ENCODE measurements around the gene TOP3A.
A peak's percentile ranks its signal among the peaks of the same experiment; 100 is the strongest.

TOP3A gene

GRCh38 chr17:18281788-18282187 is 33.0 kb downstream of the TOP3A start:
- no peak for DNase-seq (ENCODE audit: low read depth)
- no peak overlapping the region for H3K4me3 ChIP-seq (ENCODE audit: low read depth, low read length)

DNA sequence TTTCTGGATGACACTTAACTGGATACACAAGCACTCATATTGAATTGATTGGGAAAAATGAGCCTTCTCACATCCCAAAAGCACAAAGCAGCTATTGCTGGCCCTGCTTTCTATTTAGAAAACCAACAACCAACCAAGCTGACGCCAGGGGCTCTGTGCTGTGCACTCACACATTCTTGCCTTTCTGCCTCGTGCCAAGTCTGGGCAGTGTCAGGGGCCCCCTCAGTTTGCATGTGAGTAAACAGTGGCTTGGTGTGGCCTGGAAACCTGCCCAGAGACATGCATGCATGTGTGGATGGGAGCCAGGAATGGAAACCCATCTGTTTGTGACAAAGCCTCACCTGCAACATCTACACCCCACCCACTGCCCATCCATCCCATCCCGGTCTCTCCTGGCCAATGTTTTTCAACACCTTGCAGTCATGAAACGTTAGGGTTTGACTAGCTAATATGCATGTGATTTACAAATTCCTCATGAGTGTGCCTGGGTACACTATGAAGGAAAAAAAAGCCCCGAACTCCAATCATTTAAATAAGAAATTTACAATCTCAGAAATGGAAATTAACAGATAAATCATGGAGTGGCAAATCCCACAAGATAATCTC is 33.9 kb downstream of the TOP3A start:
- no peak overlapping the region for H3K4me3 ChIP-seq (ENCODE audit: low read depth, low read length)
- DNase-seq (ENCODE audit: low read depth) = no peak

DNA sequence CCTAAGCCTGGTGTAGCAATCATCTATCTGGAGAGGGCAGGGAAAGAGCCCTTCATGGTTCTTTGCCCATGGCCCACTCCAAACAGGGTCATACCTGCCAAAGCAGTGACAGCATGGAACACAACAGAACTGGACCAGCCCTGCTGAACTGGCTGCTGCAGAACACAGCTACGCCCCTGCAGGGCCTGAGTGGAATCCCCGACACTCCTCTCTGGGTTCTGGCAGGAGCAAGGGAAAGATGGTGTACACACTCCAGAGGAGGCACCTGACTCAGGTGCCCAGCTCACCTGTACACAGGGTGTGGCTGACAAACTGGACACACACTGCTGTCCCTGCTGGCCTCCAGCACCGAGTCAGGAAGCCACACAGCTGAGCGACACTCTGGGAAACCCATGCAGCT is 34.5 kb downstream of the TOP3A start:
- H3K4me3 ChIP-seq (ENCODE audit: low read depth, low read length) = no peak overlapping the region
- no peak for DNase-seq (ENCODE audit: low read depth)

DNA sequence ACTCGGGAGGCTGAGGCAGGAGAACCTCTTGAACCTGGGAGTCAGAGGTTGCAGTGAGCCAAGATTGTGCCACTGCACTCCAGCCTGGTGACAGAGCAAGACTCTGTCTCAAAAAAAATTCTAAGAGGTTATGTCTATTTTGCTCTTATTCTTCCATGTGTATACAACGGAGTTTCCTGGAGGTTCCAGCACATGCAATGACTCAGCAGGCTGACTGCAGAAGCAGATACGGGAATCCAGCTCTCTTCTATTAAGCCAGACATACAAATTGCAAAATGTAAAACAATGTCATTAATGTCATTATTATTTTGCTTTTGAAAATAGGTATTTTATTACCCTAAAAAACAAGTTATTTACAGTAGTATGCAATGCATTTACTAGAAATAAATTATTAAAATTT is 35.9 kb downstream of the TOP3A start:
- no peak for DNase-seq (ENCODE audit: low read depth)
- no peak overlapping the region for H3K4me3 ChIP-seq (ENCODE audit: low read depth, low read length)

DNA sequence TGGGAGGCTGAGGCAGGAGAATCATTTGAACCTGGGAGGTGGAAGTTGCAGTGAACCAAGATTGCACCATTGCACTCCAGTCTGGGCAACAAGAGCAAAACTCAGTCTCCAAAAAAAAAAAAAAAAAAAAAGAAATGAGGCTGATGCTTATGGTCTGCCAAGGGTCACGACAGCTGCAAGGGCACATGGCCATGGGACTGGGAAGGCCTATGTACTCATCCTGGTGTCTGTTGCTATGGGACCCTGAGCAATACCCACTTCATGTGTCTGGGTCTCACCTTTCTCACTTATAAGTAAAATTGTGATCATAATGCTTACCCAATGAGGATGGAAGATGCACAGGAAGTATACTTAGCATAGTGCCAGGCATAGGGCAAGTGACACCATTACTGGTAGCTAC is 37.7 kb downstream of the TOP3A start:
- DNase-seq (ENCODE audit: low read depth) = no peak
- H3K4me3 ChIP-seq (ENCODE audit: low read depth, low read length) = no peak overlapping the region

- DNase-seq (ENCODE audit: low read depth) = no peak
- H3K4me3 ChIP-seq (ENCODE audit: low read depth, low read length) = no peak overlapping the region
Measured at GRCh38 chr17:18270046-18270931, 44.5 kb downstream of the TOP3A start.

GRCh38 chr17:18267927-18268711 is 46.7 kb downstream of the TOP3A start:
- no peak overlapping the region for H3K4me3 ChIP-seq (ENCODE audit: low read depth, low read length)
- no peak for DNase-seq (ENCODE audit: low read depth)

- no peak overlapping the region for H3K4me3 ChIP-seq (ENCODE audit: low read depth, low read length)
- no peak for DNase-seq (ENCODE audit: low read depth)
Measured at GRCh38 chr17:18267366-18267765, 47.4 kb downstream of the TOP3A start.

DNA sequence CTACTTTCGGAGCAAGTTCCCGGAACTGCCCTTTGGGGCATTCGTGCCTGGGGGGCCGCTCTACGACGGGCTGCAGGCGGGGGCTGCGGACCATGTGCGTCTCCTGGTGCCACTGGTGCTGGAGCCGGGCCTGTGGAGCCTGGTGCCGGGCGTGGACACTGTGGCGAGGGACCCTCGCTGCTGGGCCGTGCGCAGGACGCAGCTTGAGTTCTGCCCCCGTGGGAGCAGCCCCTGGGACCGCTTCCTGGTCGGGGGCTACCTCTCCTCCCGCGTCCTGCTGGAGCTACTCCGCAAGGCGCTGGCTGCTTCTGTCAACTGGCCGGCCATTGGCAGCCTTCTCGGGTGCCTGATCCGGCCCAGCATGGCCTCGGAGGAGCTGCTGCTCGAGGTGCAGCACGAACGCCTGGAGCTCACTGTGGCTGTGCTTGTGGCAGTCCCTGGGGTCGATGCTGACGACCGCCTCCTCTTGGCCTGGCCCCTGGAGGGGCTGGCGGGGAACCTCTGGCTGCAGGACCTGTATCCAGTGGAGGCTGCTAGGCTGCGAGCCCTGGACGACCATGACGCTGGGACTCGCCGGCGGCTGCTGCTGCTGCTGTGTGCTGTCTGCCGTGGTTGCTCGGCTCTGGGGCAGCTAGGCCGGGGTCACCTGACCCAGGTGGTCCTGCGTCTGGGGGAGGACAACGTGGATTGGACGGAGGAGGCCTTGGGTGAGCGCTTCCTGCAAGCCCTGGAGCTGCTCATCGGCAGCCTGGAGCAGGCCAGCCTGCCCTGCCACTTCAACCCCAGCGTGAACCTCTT is 50.7 kb downstream of the TOP3A start:
- no peak for DNase-seq (ENCODE audit: low read depth)
- H3K4me3 ChIP-seq (ENCODE audit: low read depth, low read length) = no peak overlapping the region

DNA sequence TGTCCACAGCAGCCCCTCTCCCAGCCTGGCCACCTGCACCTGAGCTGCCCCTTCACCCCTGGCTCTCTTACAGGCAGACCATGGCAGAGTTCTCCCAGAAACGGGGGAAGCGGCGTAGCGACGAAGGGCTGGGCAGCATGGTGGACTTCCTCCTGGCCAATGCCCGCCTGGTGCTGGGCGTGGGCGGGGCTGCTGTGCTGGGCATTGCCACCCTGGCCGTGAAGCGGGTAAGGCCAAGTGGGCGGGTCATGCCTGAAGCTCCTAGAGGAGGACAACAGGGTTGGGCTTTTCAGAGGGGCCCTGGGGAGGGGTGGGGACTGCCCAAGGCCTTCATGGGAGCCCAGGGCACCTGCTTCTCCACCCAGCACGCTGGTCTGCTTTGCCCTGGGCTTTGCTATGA is 52.2 kb downstream of the TOP3A start:
- no peak overlapping the region for H3K4me3 ChIP-seq (ENCODE audit: low read depth, low read length)
- no peak for DNase-seq (ENCODE audit: low read depth)

DNA sequence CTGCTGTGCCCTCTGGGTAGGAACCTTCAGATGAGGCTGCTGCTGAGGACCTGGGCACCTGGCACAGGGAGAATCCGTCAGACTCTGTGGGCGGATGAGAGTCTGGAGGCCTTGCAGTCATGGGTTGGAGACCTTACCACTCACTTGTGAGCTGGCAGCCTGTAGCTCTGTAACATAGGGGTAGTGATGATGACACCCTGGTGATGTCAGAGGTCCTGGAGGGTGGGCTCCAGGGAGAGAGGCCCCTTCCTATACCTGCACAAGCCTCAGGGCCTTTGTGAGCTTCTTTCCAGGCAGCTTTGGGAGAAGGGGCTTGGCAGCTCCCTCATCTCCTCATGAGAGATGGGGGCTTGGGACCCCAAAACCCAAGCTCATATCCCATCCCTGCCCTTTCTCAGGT is 52.7 kb downstream of the TOP3A start:
- no peak overlapping the region for H3K4me3 ChIP-seq (ENCODE audit: low read depth, low read length)
- no peak for DNase-seq (ENCODE audit: low read depth)

- H3K4me3 ChIP-seq (ENCODE audit: low read depth, low read length) = peak overlapping the region; percentile 87
- no peak for DNase-seq (ENCODE audit: low read depth)
Measured at GRCh38 chr17:18261659-18262058, 53.1 kb downstream of the TOP3A start.

DNA sequence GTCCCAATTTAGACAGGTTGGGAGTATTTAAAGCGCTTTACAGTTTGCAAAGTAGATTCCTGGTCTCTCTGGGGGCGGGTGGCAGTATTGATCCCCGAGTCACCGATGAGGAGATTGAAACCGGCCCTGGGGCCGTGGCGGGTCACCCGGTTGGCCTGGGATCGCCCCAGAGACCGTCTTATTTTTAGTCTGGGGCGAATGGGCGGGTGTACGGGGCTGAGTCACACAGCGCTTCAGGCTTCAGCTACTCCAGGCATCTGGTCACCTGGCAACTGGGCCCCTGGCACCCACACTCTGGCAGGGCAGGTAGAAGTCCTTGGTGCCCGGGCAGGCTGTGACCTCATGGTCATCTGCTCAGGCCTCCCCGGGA is 53.7 kb downstream of the TOP3A start:
- no peak for DNase-seq (ENCODE audit: low read depth)
- peak overlapping the region; percentile 87 for H3K4me3 ChIP-seq (ENCODE audit: low read depth, low read length)

DNA sequence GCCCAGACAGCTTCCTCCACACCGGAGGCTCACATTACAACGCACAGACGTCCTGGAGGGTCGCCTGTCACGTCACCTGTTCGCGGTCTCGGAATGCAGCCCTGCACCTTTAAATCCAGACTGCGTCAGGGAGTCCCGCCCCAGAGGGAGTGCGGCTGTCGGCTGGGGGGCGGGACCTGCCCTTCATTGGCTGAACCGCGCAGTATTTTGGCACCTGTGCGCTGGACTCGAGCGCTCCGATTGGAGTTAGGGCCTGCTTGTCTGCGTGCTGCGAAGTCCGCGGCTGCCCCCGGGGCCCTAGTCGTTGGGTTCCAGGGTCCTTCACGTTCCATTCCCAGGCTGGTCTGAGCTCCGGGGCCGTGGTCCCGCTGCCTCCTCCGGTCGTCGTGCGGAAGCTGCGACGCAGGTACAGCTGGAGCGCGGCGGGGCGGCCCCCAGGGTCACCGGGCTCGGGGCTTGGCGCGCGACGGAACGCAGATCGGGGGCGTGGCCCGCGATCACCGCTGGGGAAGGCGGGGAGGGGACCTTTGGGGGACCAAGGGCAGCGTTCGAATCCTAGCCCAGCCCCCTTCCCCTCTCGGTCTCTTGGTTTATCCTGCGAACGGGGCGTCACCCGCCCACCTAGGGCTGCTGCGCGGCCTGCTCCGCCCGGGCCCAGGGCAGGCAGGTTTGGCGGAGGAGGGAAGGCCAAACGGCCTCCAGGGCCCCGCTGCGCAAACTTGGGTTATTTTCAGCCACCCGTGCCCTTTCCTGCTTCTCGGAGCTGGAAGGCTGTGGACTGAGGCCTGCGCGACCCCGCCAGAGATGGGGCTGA is 54.3 kb downstream of the TOP3A start, which contains the start of gene MIEF2:
Gene MIEF2 (plus strand): TSS at position 331 of the 814 bp plus-strand sequence. CDS start 2,059 bp downstream, outside the sequence.
- peak; percentile 75 for DNase-seq (ENCODE audit: low read depth)
- peak within 1 kb of the TSS; percentile 87 for H3K4me3 ChIP-seq (ENCODE audit: low read depth, low read length)

DNA sequence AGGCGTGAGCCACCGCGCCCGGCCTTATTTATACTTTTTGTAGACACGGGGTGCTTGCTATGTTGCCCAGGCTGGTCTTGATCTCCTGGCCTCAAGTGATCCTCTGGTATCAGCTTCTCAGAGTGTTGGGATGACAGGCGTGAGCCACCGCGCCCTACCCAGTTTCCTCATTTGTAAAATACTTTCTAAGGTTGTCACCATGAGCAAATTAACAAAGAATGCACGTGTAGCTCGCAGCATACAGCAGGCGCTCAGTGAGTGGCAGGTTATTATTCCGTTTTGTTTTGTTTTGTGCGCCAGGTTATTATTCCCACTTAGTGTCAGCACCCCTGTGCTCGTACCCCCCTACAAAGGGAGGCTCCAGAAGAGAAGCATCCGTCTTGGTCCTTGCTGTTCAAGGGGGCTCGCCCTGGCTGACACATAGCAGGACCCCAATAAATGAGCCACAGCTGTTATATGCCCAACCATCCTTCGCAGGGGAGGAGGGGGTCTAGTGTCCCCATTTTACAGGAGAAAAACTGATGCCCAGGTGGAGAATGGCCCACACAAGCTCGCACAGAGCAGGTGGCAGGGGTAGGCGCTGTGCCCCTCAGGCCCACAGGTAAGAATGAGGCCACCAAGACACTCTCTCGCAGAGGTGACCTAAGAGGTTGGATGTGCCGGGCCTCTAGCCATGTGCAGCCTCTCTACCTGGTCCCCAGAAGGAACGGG is 55.0 kb downstream of the TOP3A start:
- DNase-seq (ENCODE audit: low read depth) = no peak
- H3K4me3 ChIP-seq (ENCODE audit: low read depth, low read length) = peak overlapping the region; percentile 87

- no peak for DNase-seq (ENCODE audit: low read depth)
Measured at GRCh38 chr17:18258356-18259038, 56.3 kb downstream of the TOP3A start, which contains the start of gene FLII. Gene FLII (minus strand): TSS chr17:18258738. CDS start chr17:18258690, 48 bp downstream.

DNA sequence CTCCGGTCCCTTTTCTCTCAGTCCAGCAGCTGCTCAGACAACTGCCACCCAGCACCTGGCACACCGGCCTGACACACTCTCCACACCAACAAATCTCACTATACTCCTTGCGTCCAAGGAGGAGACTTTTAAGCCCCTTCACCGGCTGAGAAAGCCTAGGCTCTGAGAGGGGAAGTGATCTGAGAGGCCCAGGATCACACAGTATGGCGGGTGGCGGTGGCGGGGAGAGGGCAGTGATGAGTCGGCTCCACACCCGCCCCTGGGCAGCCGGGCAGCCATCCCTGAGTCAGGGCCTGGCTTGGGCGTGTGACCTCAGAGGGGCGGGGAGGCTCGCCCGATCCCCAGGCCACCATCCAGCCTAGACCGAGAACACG is 56.8 kb downstream of the TOP3A start:
- DNase-seq (ENCODE audit: low read depth) = no peak
- peak overlapping the region; percentile 93 for H3K4me3 ChIP-seq (ENCODE audit: low read depth, low read length)

More at GRCh38 chr17:18258356-18259038, 56.3 kb downstream of the TOP3A start, which contains the start of gene FLII:
- peak within 1 kb of the TSS; percentile 93 for H3K4me3 ChIP-seq (ENCODE audit: low read depth, low read length)

Data from skeletal muscle cell (primary cell).